Fibroblast of gingiva (primary cell): ENCODE results near the gene EYA4.

Experiments
- DNase-seq: peaks from one replicate; pipeline ENCODE4 v3.0.0-alpha.2; 2011; ENCODE audit warnings: low read depth

The EYA4 gene, protein sequence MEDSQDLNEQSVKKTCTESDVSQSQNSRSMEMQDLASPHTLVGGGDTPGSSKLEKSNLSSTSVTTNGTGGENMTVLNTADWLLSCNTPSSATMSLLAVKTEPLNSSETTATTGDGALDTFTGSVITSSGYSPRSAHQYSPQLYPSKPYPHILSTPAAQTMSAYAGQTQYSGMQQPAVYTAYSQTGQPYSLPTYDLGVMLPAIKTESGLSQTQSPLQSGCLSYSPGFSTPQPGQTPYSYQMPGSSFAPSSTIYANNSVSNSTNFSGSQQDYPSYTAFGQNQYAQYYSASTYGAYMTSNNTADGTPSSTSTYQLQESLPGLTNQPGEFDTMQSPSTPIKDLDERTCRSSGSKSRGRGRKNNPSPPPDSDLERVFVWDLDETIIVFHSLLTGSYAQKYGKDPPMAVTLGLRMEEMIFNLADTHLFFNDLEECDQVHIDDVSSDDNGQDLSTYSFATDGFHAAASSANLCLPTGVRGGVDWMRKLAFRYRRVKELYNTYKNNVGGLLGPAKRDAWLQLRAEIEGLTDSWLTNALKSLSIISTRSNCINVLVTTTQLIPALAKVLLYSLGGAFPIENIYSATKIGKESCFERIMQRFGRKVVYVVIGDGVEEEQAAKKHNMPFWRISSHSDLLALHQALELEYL

DNA sequence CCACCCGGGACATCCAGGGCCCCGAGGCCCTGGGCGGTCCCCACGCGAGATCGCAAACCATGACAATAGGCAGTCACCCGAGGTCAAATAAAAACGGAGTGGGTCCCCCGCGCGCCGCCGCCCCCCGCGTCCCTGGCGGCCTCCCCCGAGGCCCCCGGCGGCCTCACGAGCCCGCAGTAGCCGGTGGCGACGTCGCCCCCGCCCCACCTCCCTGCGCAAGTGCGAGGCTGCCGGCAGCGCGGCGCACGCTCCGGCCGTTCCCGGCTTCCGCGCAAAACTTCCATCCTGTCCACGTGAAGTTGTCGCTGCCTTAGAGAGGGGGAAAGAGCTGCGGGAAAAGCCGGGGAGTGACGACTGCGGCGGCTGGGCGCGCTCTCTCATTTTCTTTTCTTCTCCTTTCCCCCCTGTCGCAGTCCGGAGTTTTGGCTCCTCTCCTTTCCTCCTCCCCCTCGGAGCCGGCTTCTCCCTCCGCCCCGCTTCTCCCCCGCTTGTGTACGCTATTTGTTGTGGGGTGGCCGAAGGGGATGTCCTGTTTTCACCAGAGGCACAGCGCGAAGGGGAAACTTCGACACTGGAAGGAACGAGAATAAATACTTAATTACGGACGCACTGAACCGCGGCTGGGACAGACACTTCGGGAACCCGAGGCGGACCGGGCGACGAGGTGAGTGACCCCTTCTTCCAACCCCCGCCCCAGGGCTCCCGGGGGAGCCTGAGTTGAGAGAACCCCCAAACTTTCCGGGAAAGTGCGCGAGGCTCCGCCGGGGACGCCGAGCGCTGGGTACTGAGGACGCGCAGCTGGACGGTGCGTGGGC is at the start of gene EYA4:
Gene EYA4 (plus strand): TSS at position 272 of the 815 bp plus-strand sequence. CDS start 33,424 bp downstream, outside the sequence.
- peak; percentile 66 for DNase-seq

DNA sequence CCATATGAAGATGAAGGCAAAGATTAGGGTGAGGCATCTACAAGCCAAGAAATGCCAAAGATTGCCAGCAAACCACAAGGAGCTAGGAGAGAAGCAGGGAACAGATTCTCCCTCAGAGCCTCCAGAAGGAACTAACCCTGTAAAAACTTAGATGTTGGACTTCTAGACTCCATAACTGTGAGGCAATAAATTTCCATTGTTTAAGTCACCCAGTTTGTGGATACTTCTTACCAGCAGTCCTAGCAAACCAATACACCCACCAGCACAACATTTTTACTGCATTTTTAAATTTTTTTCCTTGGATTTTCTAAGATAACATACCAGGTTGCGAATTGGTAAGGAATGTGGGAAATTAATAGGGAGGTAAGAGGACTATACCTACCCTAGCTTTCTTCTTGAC is 47.8 kb upstream of the EYA4 start:
- no peak for DNase-seq

DNA sequence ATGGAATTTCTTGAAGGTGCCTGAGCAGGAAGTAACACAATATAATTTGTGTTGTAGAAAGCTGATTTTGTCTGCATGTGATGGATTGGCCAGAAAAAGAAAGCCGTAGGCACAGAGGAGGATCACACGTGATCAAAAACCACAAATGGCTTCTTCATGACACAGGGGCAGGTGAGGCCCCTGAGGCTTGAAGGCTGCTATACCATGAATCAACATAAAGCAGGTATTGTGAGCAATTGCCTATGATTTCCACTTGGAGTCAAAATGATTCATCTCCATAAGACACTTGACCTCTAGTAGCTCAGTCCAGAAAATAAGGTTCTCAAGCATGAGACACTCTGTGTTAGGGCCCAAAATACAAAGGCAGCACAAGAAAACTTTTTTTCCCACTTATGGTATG is 42.4 kb upstream of the EYA4 start:
- no peak for DNase-seq

DNA sequence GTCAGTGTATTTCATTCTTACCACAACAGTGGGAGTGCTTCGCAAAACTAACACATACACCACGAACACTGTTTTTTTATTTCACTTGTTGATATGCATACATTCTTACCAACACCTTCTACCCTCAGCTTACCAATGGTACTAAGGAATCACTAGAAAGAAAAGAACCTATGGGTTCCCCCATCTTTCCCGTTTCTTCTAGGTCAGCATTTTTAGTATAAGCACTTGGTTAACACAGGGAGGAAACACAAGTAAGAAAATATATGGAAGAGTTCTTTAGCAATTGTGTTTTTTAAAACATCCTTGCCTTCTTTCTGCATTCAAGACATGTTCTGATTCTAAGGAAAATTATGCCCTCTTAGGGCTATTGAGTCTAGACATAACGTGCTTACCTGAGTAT is 39.9 kb upstream of the EYA4 start:
- DNase-seq: no peak

DNA sequence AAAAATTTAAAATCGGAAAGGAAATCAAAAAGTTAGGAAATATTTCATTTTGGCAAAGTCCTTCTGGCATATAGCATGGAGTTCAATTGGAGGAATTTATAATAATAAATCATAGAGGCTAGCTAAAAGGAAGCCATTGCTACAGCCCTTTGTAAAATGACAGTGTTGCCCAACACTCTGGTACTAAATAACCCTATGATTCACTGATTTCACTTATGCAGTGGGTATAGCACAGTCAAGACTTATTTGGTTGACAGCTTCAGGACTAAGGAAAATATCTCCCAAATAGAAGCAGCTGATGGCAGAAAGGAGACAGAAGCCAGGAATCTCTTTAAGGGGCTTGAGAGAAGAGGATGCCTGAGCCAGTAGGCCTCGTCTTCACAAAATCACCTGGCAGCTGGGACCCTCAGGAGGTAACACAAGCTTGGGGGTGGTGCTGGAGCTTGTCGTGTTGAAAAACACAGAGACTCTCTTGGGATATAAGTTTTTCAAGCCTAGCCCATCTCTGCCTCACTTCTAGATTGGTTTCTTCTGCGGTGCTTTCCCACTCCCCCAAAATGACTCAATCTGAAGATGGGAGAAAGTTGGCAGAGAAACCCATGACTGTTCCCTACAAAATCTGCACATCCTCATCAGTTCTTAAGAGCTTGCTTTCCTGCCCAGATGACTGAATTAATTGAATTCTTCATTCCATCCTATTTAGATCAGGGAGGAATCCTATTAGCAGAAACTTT is 38.4 kb upstream of the EYA4 start:
- peak; percentile 46 for DNase-seq

DNA sequence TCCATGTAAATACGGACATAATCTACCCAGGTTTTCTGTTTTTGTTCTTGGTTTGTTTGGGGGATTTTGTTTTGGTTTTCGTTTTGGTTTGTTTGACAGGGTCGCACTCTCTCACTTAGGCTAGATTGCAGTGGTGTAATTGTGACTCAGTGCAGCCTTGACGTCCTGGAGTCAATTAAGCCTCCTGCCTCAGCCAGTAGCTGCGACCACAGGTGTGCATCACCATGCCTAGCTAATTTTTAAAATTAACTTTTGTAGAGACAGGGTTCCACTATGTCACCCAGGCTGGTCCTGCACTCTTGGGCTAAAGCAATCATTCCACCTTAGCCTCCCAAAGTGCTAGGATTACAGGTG is 37.8 kb upstream of the EYA4 start:
- DNase-seq: no peak

DNA sequence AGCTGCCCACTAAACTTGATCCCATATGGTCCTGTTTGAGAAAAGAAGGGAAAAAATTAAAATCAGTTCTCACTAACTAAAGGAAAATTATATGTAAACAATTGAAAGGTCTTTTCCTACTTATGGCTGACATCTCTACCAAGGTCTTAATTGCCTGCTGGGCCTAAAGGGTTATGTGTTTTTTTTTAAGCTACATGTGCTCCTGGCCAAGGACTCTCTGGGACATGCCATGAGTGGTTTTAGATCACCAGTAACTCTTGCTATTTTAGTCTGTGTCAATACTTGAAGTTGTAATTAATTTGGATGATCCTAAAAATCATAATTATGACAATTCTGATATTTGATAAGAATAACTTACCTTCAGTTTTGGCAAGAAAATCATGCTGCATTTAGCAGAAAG is 35.9 kb upstream of the EYA4 start:
- DNase-seq: no peak

DNA sequence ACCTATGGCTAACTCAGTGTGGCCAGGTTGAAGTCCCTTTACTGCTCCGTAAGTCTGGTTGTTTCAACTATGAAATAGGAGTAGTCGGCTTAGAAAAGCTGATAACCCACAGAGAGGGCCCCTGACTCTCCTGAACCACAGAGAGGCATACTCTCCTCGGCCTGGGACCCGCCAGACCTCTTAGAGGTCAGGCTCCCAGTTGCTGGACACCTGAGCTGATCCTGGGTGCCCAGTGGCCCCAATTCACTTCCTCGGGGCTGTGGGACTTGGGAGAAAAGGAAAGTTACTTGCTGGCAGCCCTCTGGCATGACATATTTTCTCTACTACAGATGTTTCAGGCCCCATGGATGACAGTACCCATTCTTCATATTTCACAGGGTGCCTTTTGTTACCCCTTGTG is 34.2 kb upstream of the EYA4 start:
- no peak for DNase-seq

DNA sequence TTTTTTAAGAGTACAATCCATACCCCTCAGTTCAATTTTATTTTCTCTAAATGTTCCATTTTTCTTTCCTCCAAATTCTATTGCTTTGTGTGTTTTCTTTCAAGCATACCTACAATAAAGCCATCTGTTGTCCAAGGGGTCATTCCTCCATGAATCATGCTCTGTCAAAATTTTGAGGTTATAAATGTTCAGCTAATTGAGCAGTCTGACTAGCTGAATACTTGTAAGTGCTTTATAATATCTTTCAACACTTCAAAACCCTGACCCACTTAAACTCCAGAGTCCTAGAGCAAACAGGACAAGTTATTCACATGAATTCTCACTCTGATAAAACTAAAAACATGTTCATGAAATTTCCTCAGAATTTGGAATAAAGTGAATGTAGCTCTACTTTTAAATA is 33.4 kb upstream of the EYA4 start:
- DNase-seq: no peak

DNA sequence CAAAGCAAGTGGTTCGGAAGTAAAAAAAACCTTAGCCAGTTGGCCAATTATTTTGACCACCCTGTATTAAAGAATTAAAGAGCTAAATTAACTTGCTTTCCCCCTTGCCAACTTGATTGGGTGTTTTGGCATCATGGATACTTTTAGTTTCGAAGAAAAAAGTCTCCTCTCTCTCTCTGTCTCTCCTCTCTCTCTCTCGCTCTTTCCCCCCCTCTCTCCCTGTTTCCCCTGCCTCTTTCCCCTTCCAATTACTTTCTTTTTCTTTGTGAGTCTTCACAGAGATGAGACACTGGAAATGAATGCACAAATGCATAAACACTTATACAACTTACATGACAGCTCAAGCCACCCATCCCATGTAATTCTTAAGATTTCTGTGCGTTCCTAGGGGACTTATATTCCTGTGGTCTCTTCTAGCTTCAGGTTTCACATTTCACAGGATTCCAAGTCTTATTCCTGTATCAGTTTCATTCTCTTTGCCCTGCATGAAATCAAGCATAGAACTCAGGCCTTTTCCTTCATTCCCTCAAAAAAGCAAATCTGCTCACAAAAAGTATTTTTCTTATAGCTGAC is 32.9 kb upstream of the EYA4 start:
- peak; percentile 57 for DNase-seq

DNA sequence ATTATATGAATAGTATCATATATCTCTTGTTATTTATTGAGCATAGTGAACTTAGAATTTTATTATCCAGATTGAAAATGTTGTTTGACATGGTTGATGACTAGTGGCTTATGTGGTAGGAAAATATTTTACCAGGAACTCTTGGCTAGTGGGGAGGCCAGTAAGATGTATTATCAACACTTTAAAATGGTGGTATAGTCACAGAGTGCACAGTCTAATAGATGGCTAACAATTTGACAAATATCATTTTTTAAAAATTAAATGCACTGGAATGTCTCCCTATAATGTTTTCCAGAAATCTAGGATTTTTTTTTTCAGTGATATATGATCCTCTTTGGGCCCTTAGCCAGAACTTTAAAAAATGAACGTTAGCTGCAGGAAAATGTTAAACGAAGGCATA is 26.9 kb upstream of the EYA4 start:
- DNase-seq: no peak

DNA sequence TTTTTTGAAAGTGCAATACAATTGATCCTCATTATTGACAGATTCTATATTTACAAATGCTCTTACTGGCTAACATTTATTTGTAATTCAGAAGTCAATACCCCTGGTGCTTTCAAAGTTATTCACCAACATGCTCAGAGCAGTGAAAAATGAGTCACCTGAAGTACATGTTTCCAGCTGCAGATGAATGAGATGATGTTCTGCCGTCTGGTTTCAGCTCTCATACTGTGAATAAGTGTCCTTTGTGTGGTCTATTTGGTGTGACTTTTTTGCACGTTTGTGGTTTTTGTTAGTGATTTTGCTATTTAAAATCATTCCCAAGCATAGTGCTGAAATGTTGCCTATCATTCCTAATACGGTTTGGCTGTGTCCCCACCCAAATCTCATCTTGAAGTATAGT is 22.3 kb upstream of the EYA4 start:
- DNase-seq: no peak

DNA sequence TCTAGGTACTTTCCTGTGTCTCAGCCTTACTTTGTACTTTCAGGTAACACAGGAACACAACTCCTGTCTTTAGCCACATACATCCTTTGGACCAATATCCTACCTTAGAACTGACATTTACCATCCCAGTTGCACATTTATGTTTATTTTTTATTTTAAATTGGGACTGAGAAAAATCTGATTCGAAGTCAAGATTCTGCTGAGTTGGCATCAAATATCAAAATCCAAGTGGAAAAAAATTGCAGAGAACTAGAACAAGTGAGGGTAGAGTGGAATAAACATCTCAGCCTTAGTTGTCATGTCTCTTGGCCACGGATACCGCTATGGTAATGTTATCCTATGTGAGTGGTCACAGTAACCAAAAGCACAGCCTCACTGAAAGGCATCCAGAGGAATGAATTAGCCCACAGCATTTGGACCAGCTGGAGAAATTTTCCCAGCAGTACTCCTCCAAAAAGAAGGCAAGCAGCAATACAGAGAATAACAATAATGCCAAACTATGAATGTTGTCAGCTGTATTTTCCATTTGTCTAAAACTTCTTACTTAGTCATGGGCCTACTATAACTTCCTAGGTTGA is 17.6 kb upstream of the EYA4 start:
- no peak for DNase-seq

DNA sequence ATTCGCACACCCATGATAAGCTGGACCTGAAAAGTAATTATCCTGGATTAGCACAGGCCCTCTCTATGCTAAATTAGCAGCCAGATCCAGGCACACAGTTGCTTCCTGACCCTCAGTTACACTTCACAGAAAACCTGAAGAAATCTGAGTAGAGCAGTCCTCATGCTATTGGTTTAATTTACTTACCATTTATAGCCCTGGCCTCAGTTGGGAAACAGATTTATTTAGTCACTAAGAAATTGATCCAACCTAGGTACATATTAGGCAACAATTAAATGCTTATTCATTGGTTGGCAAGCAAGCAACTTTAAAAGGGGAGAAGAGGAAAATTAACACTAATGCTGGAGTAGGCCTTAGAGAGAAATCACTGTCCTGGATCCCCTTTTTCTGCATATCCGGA is 15.6 kb upstream of the EYA4 start:
- no peak for DNase-seq

DNA sequence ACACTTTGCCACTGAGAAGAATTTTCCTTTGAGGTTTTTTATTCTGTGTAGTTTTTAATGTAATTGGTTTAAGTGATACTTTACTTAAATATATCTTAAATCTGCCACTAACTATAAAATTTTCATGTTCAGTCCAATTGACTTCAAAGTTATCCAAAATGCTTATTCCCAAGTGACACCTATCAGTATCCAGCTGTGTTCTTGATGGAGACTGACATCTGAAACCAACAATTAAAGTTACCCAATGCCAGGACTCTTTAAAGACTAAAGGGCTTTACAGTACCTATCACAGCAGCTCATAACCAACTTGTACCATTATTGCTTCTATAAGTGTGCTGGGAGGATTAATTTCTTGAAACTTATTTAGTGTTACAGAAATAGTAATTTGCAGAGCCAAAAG is 13.8 kb upstream of the EYA4 start:
- DNase-seq: no peak

DNA sequence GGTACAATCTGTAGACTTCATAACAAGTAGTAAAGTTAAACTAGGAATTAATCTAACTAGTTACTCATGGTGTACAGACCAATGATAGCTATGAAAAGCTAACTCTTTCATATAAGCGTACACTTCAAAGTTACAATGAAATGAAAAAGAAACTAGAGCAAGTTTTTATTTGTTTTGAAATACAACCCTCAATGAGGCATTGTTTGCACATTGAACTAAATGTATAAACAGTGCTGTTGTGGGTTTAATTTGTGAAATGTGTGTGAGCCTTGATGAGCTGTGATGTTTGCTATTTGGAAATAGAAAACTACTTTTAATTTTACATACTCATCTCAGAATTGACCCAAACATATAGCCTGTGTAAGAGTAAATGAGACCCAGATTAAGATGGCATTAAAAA is 11.1 kb upstream of the EYA4 start:
- DNase-seq: no peak

DNA sequence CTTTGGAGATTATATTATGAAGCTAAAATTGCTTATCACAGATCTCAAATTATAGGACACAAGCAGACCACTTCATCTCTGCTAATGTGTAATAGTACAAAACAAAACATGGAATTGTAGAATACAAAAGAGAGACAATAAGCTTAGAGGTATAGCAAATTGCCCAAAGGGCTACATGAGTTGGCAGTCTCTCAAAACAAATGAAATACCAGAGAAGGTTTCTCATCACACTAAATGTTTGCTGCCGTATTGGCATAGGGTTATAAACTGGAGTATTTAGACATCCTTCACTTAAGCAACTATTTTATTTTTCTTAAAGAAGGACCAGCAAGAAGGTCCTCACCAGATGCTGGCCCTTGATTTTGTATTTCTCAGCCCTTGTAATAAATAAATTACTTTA is 5.9 kb upstream of the EYA4 start:
- DNase-seq: peak; percentile 28

DNA sequence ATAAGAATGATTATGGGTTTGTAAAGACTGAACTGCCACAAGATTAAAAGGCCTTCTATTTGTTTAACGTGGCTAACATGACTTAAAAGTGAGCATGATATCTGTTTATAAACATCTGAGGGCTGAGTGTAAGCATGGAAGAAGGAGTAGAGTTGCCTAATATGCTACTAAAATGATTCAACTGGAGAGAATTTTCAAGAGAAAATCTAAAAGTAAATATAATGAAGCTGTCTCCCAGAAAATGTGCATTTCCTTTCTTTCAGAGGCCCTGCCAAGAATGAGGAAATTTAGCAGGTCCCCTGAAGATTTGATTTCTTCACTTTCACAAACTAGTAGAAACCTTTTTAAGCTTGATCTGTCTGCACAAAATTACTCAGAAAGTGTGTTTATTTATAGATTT is 4.2 kb upstream of the EYA4 start:
- peak; percentile 92 for DNase-seq

DNA sequence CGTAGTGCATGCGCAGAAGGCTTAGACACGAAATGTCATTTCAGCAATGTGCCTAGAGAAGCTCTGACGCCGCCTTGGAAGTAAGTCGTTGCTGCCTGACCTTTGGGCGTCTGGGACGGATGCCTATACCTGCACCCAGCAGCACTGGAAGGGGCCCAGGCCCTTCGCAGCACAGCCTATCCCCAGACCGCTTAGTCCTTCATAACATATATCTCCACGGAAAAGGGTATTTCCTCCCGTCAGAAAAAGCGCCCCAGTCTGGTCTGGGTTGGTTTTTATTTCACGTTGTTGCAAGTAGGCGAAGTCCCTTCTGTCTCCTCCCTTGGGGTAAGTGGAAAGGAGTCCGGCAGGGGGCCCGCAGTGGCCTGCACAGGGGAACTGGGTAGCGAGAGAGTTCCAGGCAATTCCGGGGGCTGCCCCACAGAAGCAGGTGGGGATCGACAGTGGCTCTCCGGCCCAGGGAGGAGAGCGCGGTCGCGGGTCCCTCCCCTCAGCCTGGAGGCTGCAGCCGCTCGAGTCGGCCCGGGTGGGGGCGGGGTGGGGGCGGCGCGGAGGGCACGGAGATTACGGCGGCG is 559 bp upstream of the EYA4 start:
- DNase-seq: no peak

DNA sequence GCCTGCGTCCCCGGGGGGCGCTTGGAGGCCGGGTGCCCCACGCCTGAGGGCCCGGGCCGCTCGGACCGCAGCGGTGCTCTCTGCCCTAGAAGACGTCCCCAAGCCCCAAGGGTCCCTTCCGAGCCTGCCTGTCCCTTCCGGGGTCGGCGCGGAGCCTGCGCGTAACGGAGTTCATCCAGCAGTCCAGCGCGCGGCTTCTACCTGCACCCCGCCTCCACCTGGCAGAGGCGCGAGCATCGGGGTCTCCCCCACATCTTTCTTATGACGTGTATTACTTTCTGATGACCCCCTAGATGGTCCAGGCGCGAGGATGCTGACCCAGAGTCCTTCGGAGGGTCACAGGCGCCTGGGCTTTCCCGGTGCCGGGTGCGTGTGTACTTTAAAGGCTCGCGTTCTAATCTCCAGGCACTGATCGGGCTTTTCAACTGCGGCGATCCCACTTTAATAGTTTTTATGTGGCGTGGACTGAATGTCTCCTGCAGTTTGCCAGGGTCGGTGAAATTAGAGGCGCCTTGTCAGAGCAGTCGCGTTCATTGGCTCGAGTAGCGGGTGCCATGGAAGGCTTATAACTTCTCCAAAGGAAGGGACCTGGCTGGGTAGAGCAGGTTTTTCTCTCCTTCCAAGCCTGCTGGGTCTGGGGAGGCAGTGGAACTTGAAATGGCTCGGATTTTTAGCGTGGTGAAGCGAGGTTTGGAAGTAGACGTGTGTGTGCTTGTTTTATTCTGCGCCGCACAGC is 912 bp downstream of the EYA4 start:
- DNase-seq: peak; percentile 33
